AG04450 (cell line): ENCODE measurements around the gene GABRP. TPM values are rescaled to one million over a fixed set of nuclear protein-coding genes. Genes with fewer than 3 reads are reported as not detected.

Source experiments
- CTCF ChIA-PET: fragments of 300-600, 350-600 bp; formaldehyde crosslinking; extraction: SDS; loops from one replicate; lab custom pipeline; 2022; ENCODE audit warnings: antibody characterized with exemption, inconsistent platforms; lab: Charles Lee
- POLR2A ChIA-PET: fragments of 350-600 bp; formaldehyde crosslinking; extraction: SDS; loops from one replicate; lab custom pipeline; 2021; ENCODE audit warnings: antibody characterized with exemption, inconsistent platforms; lab: Yijun Ruan, JAX
- DNase-seq: peaks from one replicate; pipeline ENCODE4 v3.0.0-alpha.2; 2011; ENCODE audit warnings: low read depth, low spot score
- H3K27ac ChIP-seq: one replicate; pipeline ENCODE4 v1.5.1; 2012; ENCODE audit warnings: low read depth, low read length, control low read depth
- H3K27me3 ChIP-seq: one replicate; pipeline ENCODE4 v1.6.0; 2012; ENCODE audit warnings: low read length; ENCODE audit not compliant: control insufficient read depth, insufficient read depth
- H3K4me3 ChIP-seq: 2 replicates; pipeline ENCODE4 v1.5.1; 2011; ENCODE audit warnings: mild to moderate bottlenecking, low read depth, low read length, control low read depth
- H3K9me3 ChIP-seq: 2 replicates; pipeline ENCODE4 v1.5.1; 2012; ENCODE audit warnings: low read length; ENCODE audit not compliant: control insufficient read depth, insufficient read depth
- polyA plus RNA-seq: library from polyadenylated mRNA; depleted of rRNA; stranded (reverse); fragments of >200 nt; gene quantifications from 2 replicates; pipeline ENCODE4 v1.2.3, GENCODE V29; 2011
- TF ChIP-seq, protein P1 (sequence below): IDR thresholded peaks from 2 replicates; pipeline ENCODE4 v1.5.1; 2011; ENCODE audit warnings: low read depth, low read length, control low read depth, inconsistent platforms

The GABRP gene
- polyA plus RNA-seq, 1 experiment = not detected

DNA sequence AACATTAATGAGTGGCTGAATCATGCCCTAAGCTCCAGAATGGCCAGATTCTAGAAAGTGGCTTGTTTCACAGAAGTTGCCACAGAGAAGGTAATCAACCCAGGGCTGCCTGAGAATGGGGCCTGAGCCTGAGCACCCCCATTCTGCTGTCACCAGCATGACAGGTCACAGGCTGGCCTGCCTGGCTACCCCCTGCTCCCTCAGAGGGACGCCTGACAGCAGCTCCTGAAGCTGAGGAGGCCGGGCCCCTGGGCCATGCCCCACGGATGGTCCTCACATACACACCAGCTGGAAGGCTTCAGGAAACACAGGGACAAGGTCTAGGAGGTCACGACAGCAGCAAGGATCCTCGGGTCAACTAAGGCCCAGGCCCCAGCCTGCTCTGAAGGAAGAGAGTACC lies 3.7 kb downstream of the GABRP start:
- CTCF ChIA-PET = interaction anchor here (3.0 kb wide), 1 partner anchor 43 kb away, joined by 22 read pairs; no protein-coding TSS in a partner anchor

DNA sequence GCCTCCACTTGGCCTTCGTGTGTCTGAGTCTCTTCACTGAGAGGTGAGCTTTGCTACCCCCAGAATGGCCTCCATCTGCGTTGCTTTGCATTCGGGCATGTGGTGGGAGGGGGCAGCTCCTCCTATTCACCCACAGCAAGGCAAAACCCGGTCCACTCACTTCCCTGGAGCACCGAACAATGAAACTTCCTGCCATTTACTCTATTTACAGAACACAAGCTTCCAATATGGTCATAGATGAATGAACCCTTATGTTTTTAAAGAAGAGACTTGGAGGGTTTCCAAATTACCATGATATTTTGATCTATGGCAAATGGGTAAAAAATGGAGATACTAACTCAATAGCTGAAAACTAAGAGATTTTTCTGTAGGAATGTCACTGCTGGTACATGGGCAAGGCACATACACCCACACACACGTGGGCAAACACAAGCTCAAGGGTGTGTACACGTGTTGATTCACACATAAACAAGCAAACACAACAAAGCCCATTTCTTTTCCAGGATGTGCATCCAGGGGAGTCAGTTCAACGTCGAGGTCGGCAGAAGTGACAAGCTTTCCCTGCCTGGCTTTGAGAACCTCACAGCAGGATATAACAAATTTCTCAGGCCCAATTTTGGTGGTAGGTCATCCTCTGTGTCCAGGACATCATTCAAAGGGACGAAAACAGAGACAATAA lies 5.2 kb downstream of the GABRP start:
- POLR2A ChIA-PET = no interaction called here
- Histone ChIP-seq H3K27ac (no peak overlapping the region), H3K4me3 (no peak overlapping the region), H3K27me3 (no peaks in the 10 kb centered on the region), H3K9me3 (no peaks in the 10 kb centered on the region)
- TF ChIP-seq, protein P1, sequence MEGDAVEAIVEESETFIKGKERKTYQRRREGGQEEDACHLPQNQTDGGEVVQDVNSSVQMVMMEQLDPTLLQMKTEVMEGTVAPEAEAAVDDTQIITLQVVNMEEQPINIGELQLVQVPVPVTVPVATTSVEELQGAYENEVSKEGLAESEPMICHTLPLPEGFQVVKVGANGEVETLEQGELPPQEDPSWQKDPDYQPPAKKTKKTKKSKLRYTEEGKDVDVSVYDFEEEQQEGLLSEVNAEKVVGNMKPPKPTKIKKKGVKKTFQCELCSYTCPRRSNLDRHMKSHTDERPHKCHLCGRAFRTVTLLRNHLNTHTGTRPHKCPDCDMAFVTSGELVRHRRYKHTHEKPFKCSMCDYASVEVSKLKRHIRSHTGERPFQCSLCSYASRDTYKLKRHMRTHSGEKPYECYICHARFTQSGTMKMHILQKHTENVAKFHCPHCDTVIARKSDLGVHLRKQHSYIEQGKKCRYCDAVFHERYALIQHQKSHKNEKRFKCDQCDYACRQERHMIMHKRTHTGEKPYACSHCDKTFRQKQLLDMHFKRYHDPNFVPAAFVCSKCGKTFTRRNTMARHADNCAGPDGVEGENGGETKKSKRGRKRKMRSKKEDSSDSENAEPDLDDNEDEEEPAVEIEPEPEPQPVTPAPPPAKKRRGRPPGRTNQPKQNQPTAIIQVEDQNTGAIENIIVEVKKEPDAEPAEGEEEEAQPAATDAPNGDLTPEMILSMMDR = no peak
- no peak for DNase-seq
- CTCF ChIA-PET = interaction anchor here (0.8 to 3.0 kb wide), 2 partner anchors 44 to 553 kb away, joined by 4 to 22 read pairs; no protein-coding TSS in a partner anchor

More for the DNA sequence above, 3.7 kb downstream of the GABRP start:
- no peak for DNase-seq
- Histone ChIP-seq H3K27me3 (no peaks in the 10 kb centered on the region), H3K9me3 (no peaks in the 10 kb centered on the region), H3K27ac (no peak overlapping the region), H3K4me3 (no peak overlapping the region)
- POLR2A ChIA-PET = no interaction called here
- TF ChIP-seq, protein P1 = no peak

DNA sequence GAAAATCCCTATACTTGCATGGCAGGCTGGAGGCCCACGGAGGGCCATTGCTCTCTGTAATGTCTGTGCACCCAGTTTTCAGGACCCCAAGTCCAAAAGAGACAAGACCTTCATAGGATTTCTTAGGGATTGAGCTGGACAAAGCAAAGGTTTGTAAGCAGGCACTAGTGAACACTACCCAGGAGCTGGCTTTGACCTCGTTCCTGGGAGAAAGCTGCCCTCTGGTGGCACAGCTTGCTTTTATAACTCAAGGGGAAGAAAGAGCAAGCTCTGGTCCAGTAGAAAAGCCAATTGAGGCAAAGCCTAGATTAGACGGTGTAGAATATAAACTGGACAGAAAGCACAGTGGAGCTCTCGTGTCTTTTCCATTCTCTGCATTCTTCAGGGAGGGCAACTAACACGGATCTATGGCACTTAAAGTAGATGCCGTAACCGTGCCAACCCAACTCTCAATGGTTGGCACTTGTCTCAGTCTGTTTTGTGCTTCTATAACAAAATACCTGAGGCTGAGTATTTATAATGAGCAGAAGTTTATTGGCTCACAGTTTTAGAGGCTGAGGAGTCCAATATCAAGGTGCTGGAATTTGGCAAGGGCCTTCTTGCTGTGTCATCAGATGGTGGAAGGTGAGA lies 7.9 kb downstream of the GABRP start:
- DNase-seq = peak; percentile 3
- CTCF ChIA-PET = interaction anchor here (0.7 to 7.9 kb wide), 11 partner anchors 13 to 158 kb away, joined by 3 to 143 read pairs (median 4); no protein-coding TSS in a partner anchor
- H3K9me3 ChIP-seq = no peaks in the 10 kb centered on the region
- no peak overlapping the region for H3K4me3 ChIP-seq
- no peak overlapping the region for H3K27ac ChIP-seq
- TF ChIP-seq, protein P1 = peak; percentile 52
- POLR2A ChIA-PET = no interaction called here
- no peaks in the 10 kb centered on the region for H3K27me3 ChIP-seq

DNA sequence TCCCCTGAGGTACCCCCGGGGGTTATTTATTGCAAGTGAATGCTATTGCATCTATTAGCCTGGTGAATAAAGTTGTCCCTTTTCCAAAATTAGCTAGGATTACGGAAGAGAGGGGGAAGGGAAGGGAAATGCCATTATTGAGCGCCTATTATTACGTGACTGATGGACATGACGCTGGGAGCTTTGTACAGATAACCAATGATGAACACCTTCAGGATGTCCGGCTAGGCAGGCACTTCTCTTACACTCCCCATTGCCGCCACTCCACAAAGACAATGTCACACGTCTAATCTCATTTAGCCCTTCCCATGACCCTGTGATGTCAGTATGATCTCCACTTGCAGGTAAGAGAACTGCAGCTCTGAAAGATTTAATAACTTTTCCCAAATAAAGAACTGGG lies 9.4 kb downstream of the GABRP start:
- ChIA-PET POLR2A (no interaction called here), CTCF (interaction anchor here (0.5 to 7.9 kb wide), 7 partner anchors 10 to 392 kb away, joined by 3 to 143 read pairs (median 4); no protein-coding TSS in a partner anchor)
- TF ChIP-seq, protein P1 = no peak
- Histone ChIP-seq H3K4me3 (no peak overlapping the region), H3K9me3 (no peaks in the 10 kb centered on the region), H3K27ac (no peak overlapping the region), H3K27me3 (no peaks in the 10 kb centered on the region)
- no peak for DNase-seq

DNA sequence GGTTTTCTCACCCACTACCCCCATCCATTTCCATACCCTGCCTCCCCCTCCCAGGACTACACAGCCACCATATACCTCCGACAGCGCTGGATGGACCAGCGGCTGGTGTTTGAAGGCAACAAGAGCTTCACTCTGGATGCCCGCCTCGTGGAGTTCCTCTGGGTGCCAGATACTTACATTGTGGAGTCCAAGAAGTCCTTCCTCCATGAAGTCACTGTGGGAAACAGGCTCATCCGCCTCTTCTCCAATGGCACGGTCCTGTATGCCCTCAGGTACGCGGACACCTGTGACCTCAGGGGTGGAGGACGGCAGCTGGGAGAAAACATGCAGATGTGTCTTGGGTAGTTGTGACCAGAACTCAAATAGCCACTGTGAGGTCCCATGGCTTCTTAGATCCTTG lies 11.6 kb downstream of the GABRP start:
- TF ChIP-seq, protein P1 = no peak
- H3K4me3 ChIP-seq = no peak overlapping the region
- ChIA-PET CTCF (interaction anchor here (7.9 kb wide), 1 partner anchor 49 kb away, joined by 143 read pairs; no protein-coding TSS in a partner anchor), POLR2A (no interaction called here)
- no peak overlapping the region for H3K27ac ChIP-seq
- H3K9me3 ChIP-seq = no peaks in the 10 kb centered on the region
- no peak for DNase-seq
- no peaks in the 10 kb centered on the region for H3K27me3 ChIP-seq
